HG02678 (cell line): ENCODE data around the gene MYO1D.
"Not testable (repeated sequence)": the region's sequence is repeated elsewhere in the genome, so short reads cannot be mapped to it uniquely, and the experiment has no call there.

Source experiments
- ATAC-seq: cut with Tn5 transposase; IDR thresholded peaks from one replicate; pipeline ENCODE4 v1.9.1; 2021; ENCODE audit warnings: mild to moderate bottlenecking, moderate library complexity; ENCODE audit not compliant: unreplicated experiment

MYO1D gene

GRCh38 chr17:32482568-32483320 lies 394.2 kb downstream of the MYO1D start:
- ATAC-seq = no peak

DNA sequence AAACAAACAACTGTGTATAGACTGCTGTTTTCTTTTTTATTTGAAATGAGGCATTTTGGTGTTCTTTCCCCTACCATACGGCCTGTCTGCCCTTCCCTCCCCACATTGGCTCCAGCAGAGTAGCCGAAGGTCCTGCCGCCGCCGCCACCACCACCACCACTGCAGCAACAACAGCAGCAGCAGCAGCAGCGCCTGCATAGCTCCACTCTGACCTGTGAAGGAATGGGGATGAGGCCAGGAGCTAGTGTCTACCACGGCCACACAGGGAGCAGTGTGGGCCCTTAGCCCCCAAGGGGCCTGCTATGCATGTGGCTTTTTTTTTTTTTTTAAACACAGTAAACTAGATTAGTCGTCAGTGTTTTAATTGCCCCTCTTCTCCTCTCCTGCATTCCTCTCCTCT lies 395.7 kb downstream of the MYO1D start:
- ATAC-seq = no peak

GRCh38 chr17:32479074-32479617 lies 397.8 kb downstream of the MYO1D start:
- ATAC-seq = no peak

DNA sequence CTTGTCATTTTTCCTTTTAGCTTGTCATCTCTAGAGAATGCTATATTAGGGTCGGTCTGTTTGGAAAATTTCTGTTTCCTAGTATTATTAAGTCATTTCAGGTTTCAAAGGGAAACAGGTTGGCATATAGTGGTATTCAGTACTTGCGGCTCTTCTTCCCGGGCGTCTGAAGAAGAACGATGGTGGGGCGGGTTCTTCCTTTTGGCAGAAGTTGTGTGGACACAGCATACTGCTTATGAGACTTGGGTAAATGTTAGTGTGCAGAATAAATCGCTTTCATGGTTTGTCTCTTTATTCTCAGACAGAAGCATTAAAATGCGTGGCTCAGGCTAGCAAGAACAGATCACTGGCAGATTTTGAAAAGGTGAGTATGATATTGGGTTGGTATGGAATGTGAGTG lies 399.7 kb downstream of the MYO1D start:
- no peak for ATAC-seq

DNA sequence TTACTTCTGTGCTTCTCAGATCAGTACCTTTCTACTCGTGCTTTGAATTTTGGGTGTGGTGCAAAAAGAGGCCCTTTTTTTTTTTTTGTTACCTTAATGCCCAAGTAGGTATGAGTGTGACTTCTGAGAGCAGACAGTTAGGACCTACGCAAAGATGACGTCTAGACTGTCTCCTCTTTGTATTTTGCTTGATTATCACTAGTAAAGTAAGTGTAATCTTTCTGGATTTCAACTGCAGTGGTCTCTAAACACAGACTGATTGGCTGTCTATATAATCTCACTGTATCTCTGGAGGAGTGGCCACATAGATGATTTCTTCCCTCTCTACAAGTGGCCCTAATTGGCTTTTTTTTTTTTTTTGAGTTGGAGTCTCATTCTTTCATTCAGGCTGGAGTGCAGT lies 401.7 kb downstream of the MYO1D start:
- ATAC-seq = no peak

- no peak for ATAC-seq
Measured at GRCh38 chr17:32471652-32472051, 405.3 kb downstream of the MYO1D start.

GRCh38 chr17:32470405-32471167 lies 406.3 kb downstream of the MYO1D start:
- ATAC-seq = no peak

DNA sequence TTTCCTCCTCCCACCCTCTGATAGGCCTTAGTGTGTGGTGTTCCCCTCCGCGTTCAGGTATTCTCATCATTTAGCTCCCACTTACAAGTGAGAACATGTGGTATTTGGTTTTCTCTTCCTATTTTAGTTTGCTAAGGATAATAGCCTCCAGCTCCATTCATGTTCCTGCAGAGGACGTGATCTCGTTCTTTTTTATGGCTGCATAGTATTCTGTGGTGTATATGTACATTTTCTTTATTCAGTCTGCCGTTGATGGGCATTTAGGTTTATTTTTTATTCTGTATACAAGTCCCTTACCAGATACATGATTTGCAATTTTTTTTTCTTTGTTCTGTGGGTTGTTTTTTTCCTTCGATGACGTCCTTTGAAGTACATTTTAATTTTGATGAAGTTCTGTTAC lies 409.0 kb downstream of the MYO1D start:
- ATAC-seq = no peak

DNA sequence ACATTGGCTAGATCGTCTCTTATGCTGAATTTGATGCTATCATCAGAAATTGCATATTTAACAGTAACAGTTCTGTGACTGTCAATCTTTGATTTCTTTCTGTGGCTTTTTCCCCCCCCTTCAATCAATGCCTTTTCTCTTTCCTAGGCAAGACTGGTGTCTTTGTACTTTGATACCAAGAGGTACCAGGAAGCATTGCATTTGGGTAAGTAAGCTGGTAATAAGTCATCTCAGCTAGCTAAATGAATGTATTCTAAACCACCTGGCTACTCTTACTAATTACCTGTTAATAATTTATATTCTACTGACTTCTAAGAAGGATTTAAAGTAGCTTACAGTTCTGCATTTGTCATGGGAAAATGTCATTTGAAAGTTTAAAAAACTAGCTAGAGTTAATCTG lies 412.6 kb downstream of the MYO1D start:
- ATAC-seq = no peak

- ATAC-seq = no peak
Measured at GRCh38 chr17:32463304-32463703, 413.6 kb downstream of the MYO1D start.

DNA sequence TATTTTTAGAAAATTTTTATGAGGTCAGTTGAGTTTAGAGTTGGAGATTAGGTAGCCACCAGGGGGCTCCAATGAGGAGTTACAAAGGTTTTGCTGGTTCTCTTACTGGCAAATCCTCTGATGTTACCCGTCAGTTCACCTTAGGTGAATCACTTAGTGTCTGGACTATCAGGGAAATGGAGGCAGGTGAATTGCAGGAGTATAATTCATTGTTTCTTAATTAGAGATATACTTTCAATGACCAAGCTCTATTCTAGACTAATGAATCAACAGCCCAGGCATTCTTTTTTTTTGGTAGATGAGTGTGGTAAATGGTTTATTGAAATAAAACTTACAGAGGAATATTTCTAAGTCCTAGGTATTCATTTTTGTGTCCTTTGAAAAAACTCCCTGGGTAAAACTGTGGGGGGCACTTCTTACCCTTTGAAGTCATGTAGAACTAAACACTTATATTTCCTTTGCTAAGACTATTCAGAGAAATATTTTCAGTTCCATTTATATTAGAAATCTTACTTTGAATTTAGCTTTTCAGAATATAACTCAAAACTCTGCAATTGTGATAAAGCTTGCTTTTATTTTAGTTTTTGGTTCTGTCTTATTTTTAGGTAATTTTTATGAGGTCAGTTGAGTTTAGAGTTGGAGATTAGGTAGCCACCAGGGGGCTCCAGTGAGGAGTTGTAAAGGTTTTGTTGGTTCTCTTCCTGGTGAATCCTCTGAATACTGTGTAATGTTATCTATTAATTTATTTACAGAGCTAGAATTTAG lies 414.9 kb downstream of the MYO1D start:
- ATAC-seq = no peak

DNA sequence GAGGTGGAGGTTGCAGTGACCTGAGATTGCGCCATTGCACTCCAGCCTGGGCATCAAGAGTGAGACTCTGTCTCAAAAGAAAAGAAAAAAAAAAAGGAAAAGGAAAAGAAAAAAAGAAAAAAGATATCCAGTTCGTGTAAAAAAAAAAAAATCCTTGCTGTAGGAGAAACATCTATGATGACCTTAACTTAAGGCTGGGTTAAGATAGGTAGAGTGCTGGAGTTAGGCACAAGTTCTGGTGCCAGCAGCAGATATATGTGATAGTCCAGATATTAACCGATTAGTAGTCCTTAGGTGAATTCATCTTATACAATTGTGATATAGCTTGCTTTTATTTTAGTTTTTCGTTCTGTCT lies 415.4 kb downstream of the MYO1D start:
- ATAC-seq = no peak

- ATAC-seq = no peak
Measured at GRCh38 chr17:32460054-32460453, 416.9 kb downstream of the MYO1D start.

DNA sequence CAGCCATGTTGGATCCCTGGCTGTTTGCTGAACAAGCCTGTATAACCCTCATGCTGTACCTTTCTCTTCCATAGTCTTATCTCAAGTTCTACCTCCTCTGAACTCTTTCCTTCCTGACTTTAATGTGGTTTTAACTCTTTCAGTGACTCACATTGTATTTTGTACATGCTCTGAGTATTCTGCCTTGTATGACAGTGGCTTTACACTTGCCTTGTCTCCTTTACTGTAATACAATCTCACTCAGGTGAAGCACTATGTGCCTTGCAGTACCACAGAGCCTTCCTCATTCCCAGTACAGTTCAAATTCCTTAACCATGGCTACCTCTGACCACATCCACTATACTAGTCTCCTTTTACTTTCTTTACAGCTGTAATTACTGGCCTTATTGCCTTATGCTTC lies 418.6 kb downstream of the MYO1D start:
- no peak for ATAC-seq

GRCh38 chr17:32453370-32453769 lies 423.6 kb downstream of the MYO1D start:
- no peak for ATAC-seq

DNA sequence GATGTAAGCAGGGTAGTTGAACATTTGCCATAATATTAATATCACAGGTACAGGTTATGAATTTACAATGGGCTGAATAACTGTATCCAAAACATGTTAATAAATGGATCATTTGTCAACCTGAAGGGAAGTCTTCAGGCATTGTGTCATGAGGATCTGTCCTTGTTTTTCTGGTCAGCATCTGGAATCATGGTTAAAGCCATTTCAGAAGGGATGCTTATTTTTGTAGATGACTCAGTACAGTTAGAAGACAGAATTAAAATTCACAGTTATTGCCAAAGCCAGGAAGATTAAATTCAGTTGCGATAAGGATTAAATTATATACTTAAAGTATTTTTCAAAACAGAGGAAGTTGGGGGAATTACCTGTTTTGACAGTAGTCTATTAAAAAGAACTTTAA lies 424.6 kb downstream of the MYO1D start:
- ATAC-seq = no peak

GRCh38 chr17:32451879-32452278 lies 425.0 kb downstream of the MYO1D start:
- ATAC-seq = no peak

DNA sequence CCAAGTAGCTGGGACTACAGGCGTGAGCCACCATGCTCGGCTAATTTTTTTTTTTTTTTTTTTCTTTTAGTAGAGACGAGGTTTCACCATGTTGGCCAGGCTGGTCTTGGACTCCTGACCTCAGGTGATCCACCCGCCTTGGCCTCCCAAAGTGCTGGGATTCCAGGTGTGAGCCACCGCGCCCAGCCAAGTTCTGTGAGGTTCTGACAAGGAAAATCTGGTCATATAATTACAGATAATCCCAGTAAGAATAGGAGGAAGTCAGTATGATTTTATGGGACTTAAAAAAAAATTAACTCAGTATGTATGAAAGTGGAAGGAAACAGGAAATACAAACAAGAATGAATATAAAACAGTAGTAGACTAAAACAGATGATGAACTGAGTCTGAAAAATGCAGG lies 426.5 kb downstream of the MYO1D start:
- not testable (repeated sequence) for ATAC-seq

DNA sequence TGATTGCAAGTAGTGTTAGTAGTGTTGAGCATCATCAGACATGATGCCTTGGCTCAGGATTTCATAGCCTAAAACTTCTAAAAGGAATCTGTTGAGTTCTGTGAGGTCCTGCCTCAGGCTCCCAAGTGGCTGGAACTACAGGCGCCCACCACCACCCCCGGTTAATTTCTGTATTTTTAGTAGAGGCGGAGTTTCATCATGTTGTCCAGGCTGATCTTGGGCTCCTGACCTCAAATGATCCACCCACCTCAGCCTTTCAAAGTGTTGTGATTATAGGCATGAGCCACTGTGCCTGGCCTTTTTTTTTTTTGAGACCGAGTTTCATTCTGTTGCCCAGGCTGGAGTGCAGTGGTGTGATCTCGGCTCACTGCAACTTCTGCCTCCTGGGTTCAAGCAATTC lies 427.0 kb downstream of the MYO1D start:
- no peak for ATAC-seq

DNA sequence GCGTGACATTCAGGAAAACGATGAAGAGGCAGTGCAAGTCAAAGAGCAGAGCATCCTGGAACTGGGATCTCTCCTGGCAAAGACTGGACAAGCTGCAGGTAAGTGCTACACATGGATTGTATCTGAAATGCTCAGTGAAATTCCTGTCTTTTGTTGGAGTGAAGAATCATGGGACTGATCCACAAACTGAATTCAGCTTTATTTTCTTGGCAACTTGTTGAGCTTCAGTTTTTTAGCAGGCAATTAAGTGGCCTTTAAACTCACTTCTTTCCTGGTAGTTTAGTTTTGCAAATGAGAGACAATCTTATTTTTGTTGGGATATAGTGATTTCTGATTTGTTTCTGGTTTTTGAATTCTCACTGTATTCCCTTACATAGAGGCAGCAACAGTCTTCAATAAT lies 430.0 kb downstream of the MYO1D start:
- no peak for ATAC-seq

DNA sequence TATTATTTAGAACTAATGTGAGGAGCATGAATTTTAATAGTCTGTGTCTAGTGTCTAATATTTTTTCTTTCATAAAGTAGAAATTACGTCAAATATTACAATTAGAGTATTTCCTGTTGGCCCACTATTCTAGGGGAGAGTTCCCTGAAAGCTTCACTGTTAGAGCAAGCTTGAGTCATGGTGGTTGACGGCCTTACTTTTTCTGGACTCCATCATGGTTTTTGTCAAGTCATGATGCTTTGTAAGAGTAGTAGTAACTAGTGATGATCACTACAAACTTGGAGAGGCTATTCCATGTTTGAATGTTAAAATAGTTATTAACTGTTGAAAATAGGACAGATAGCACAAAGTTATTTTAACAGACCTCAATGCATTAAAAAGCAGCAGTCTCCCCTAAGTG lies 431.0 kb downstream of the MYO1D start:
- ATAC-seq = no peak

DNA sequence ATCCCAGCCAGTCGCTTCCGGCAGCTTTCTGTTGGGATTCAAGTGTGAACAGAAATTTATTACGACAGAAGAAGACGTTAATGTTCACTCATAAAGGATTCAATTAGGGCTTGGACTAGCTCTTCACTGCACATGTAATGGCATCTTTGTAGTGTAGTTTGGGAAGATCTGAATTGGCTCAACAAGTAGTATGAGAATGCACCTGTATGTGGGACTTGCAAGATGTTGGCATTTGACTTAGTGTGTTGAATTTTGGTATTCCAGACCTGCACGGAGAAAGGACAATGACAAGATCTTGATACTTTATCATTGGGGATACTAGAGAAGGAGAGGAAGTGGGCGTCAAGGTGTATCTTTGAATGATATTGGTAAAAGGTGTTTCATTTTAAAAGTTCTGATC lies 431.4 kb downstream of the MYO1D start:
- ATAC-seq = no peak
